Neural cell (in vitro differentiated cells): ENCODE results near the gene FBXL17. TPM values are rescaled to one million over a fixed set of nuclear protein-coding genes. Genes with fewer than 3 reads are reported as not detected.

Source experiments
- H2AFZ ChIP-seq: fragments of 200-600, 300-800 bp; sonication (generic), shearing (Covaris generic); 2 replicates; pipeline ENCODE4 v1.6.0; 2014; ENCODE audit warnings: low read depth, mild to moderate bottlenecking, antibody characterized with exemption, low read length, moderate library complexity
- H3F3A ChIP-seq: fragments of 200-600 bp; shearing (Covaris generic); 2 replicates; pipeline ENCODE4 v1.6.1; 2016; ENCODE audit warnings: mild to moderate bottlenecking, moderate library complexity, mixed read lengths, antibody characterized with exemption, low read length; ENCODE audit not compliant: insufficient read depth, poor library complexity, severe bottlenecking
- H3K27ac ChIP-seq: fragments of 200-600, 300-800 bp; sonication (generic), shearing (Covaris generic); 2 replicates; pipeline ENCODE4 v1.5.1; 2014; ENCODE audit warnings: mild to moderate bottlenecking, low read length, moderate library complexity
- H3K27me3 ChIP-seq: fragments of 300-800, 200-600 bp; sonication (generic), shearing (Covaris generic); 2 replicates; pipeline ENCODE4 v1.6.0; 2014; ENCODE audit warnings: mild to moderate bottlenecking, low read depth, low read length, moderate library complexity; ENCODE audit not compliant: insufficient read depth
- H3K36me3 ChIP-seq: fragments of 300-800, 200-600 bp; sonication (generic), shearing (Covaris generic); 2 replicates; pipeline ENCODE4 v1.5.1; 2014; ENCODE audit warnings: mild to moderate bottlenecking, antibody characterized with exemption, low read length, moderate library complexity; ENCODE audit not compliant: insufficient read depth
- H3K4me2 ChIP-seq: fragments of 300-800, 200-600 bp; sonication (generic), shearing (Covaris generic); 2 replicates; pipeline ENCODE4 v1.6.0; 2014; ENCODE audit warnings: mild to moderate bottlenecking, low read length
- H3K4me3 ChIP-seq: fragments of 300-800, 200-600 bp; sonication (generic), shearing (Covaris generic); 2 replicates; pipeline ENCODE4 v1.5.1; 2014; ENCODE audit warnings: mild to moderate bottlenecking, low read length, moderate library complexity
- H3K79me2 ChIP-seq: fragments of 200-600 bp; shearing (Covaris generic); replicated peaks from 2 replicates; pipeline ENCODE4 v1.6.0; 2014; ENCODE audit warnings: mild to moderate bottlenecking, low read length, moderate library complexity; ENCODE audit not compliant: insufficient read depth
- H3K9ac ChIP-seq: fragments of 300-800, 200-600 bp; sonication (generic), shearing (Covaris generic); 2 replicates; pipeline ENCODE4 v1.6.1; 2016; ENCODE audit warnings: mild to moderate bottlenecking, low read length, mixed read lengths
- H3K9me2 ChIP-seq: fragments of 200-600 bp; shearing (Covaris generic); 2 replicates; pipeline ENCODE4 v1.6.1; 2016; ENCODE audit warnings: mild to moderate bottlenecking, low read length, mixed read lengths; ENCODE audit not compliant: insufficient read depth
- H3K9me3 ChIP-seq: fragments of 200-600, 300-800 bp; sonication (generic), shearing (Covaris generic); 2 replicates; pipeline ENCODE4 v1.6.1; 2016; ENCODE audit warnings: mild to moderate bottlenecking, mixed run types, low read length, moderate library complexity, mixed read lengths
- H4K20me1 ChIP-seq: fragments of 200-600 bp; shearing (Covaris generic); 2 replicates; pipeline ENCODE4 v1.6.1; 2016; ENCODE audit warnings: mild to moderate bottlenecking, mixed run types; ENCODE audit not compliant: insufficient read depth
- EP300 ChIP-seq: fragments of 450-650 bp; conservative IDR thresholded peaks from 2 replicates; pipeline ENCODE4 v1.6.1; 2014; ENCODE audit warnings: antibody characterized with exemption, mild to moderate bottlenecking, moderate library complexity; ENCODE audit not compliant: poor library complexity, severe bottlenecking
- EZH2 ChIP-seq: fragments of 200-600, 300-800 bp; shearing (Covaris generic), sonication (generic); IDR thresholded peaks from 2 replicates; pipeline ENCODE4 v1.6.1; 2014; ENCODE audit warnings: antibody characterized with exemption, low read length, borderline replicate concordance, mild to moderate bottlenecking; ENCODE audit not compliant: insufficient read depth, poor library complexity, severe bottlenecking
- MXI1 ChIP-seq: fragments of 450-650 bp; conservative IDR thresholded peaks from 2 replicates; pipeline ENCODE4 v1.6.1; 2014; ENCODE audit warnings: antibody characterized with exemption, mild to moderate bottlenecking; ENCODE audit not compliant: poor library complexity, severe bottlenecking
- POLR2AphosphoS5 ChIP-seq: IDR thresholded peaks from 2 replicates; pipeline ENCODE4 v1.6.1; 2012
- RAD21 ChIP-seq: fragments of 450-650 bp; conservative IDR thresholded peaks from 2 replicates; pipeline ENCODE4 v1.6.1; 2014; ENCODE audit warnings: antibody characterized with exemption, mild to moderate bottlenecking, moderate library complexity
- REST ChIP-seq: IDR thresholded peaks from 2 replicates; pipeline ENCODE4 v1.6.1; 2012; ENCODE audit warnings: borderline replicate concordance
- SMC3 ChIP-seq: fragments of 450-650 bp; conservative IDR thresholded peaks from 2 replicates; pipeline ENCODE4 v1.6.1; 2014; ENCODE audit warnings: antibody characterized with exemption, mild to moderate bottlenecking, moderate library complexity; ENCODE audit not compliant: poor library complexity
- TAF1 ChIP-seq: IDR thresholded peaks from 2 replicates; pipeline ENCODE4 v1.6.1; 2012; ENCODE audit warnings: low read depth
- polyA plus RNA-seq: library from polyadenylated mRNA; depleted of rRNA; stranded (reverse); fragments of >200 nt; gene quantifications from 2 replicates; pipeline ENCODE4 v1.2.3, GENCODE V29; 2014
- TF ChIP-seq, protein P1 (sequence below): fragments of 450-650 bp; IDR thresholded peaks from 2 replicates; pipeline ENCODE4 v1.5.1; 2014; ENCODE audit warnings: antibody characterized with exemption, mild to moderate bottlenecking, moderate library complexity; ENCODE audit not compliant: poor library complexity, severe bottlenecking

FBXL17 gene
- polyA plus RNA-seq, 1 donor from 2014 or later: 19.6 TPM

- Histone ChIP-seq H2AFZ (no peak overlapping the region), H3K9ac (no peak overlapping the region), H3K9me3 (peaks cover 6% of the 10 kb centered on the region), H3K79me2 (peaks cover 50% of the 10 kb centered on the region), H3K9me2 (no peaks in the 10 kb centered on the region), H3K27me3 (no peaks in the 10 kb centered on the region), H4K20me1 (no peaks in the 10 kb centered on the region), H3K4me3 (no peak overlapping the region), H3K4me2 (no peak overlapping the region), H3K36me3 (no peaks in the 10 kb centered on the region), H3K27ac (no peak overlapping the region), H3F3A (no peaks in the 10 kb centered on the region)
- TF ChIP-seq REST: no peak
- TF ChIP-seq POLR2AphosphoS5: no peak
- TF ChIP-seq, protein P1, sequence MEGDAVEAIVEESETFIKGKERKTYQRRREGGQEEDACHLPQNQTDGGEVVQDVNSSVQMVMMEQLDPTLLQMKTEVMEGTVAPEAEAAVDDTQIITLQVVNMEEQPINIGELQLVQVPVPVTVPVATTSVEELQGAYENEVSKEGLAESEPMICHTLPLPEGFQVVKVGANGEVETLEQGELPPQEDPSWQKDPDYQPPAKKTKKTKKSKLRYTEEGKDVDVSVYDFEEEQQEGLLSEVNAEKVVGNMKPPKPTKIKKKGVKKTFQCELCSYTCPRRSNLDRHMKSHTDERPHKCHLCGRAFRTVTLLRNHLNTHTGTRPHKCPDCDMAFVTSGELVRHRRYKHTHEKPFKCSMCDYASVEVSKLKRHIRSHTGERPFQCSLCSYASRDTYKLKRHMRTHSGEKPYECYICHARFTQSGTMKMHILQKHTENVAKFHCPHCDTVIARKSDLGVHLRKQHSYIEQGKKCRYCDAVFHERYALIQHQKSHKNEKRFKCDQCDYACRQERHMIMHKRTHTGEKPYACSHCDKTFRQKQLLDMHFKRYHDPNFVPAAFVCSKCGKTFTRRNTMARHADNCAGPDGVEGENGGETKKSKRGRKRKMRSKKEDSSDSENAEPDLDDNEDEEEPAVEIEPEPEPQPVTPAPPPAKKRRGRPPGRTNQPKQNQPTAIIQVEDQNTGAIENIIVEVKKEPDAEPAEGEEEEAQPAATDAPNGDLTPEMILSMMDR: no peak
- TF ChIP-seq TAF1: no peak
- no peak for TF ChIP-seq RAD21
- TF ChIP-seq SMC3: no peak
- TF ChIP-seq MXI1: no peak
- TF ChIP-seq EP300: no peak
- TF ChIP-seq EZH2: no peak
Measured at GRCh38 chr5:108372369-108372768, 9.5 kb downstream of the FBXL17 start.

GRCh38 chr5:108371263-108371662 is 10.6 kb downstream of the FBXL17 start:
- peaks cover 6% of the 10 kb centered on the region for H3K9me3 ChIP-seq
- no peak overlapping the region for H2AFZ ChIP-seq
- H3K27ac ChIP-seq: no peak overlapping the region
- H3K9me2 ChIP-seq: no peaks in the 10 kb centered on the region
- H3K9ac ChIP-seq: no peak overlapping the region
- H4K20me1 ChIP-seq: no peaks in the 10 kb centered on the region
- H3K36me3 ChIP-seq: no peaks in the 10 kb centered on the region
- TF ChIP-seq REST (no peak), EZH2 (no peak), MXI1 (no peak)
- TF ChIP-seq, protein P1: no peak
- H3K79me2 ChIP-seq: peaks cover 44% of the 10 kb centered on the region
- no peak overlapping the region for H3K4me2 ChIP-seq
- H3K4me3 ChIP-seq: no peak overlapping the region
- no peaks in the 10 kb centered on the region for H3F3A ChIP-seq
- no peaks in the 10 kb centered on the region for H3K27me3 ChIP-seq
